COR-L47 (cell line): ENCODE data around the gene CTNNBIP1.

ENCODE experiments used
- DNase-seq: peaks from one replicate; lab custom pipeline; 2025; lab: John Stamatoyannopoulos, UW

CTNNBIP1 gene

GRCh38 chr1:9877962-9878361 is 32.1 kb downstream of the CTNNBIP1 start:
- peak; percentile 80 for DNase-seq

GRCh38 chr1:9875636-9876000 is 34.5 kb downstream of the CTNNBIP1 start:
- no peak for DNase-seq

GRCh38 chr1:9874959-9875635 is 35.0 kb downstream of the CTNNBIP1 start:
- DNase-seq: peak; percentile 72

GRCh38 chr1:9874412-9874811 is 35.7 kb downstream of the CTNNBIP1 start:
- no peak for DNase-seq

GRCh38 chr1:9873992-9874391 is 36.1 kb downstream of the CTNNBIP1 start:
- no peak for DNase-seq

- DNase-seq: no peak
Observed at GRCh38 chr1:9873385-9873784, 36.7 kb downstream of the CTNNBIP1 start.

GRCh38 chr1:9872430-9873165 is 37.5 kb downstream of the CTNNBIP1 start:
- DNase-seq: no peak

- no peak for DNase-seq
Observed at GRCh38 chr1:9871707-9872425, 38.2 kb downstream of the CTNNBIP1 start.

GRCh38 chr1:9871021-9871420 is 39.0 kb downstream of the CTNNBIP1 start:
- DNase-seq: no peak

- DNase-seq: no peak
Observed at GRCh38 chr1:9870572-9870971, 39.5 kb downstream of the CTNNBIP1 start.

- DNase-seq: no peak
Observed at GRCh38 chr1:9869831-9870251, 40.2 kb downstream of the CTNNBIP1 start.

- DNase-seq: no peak
Observed at GRCh38 chr1:9868244-9868590, 41.9 kb downstream of the CTNNBIP1 start.

GRCh38 chr1:9867408-9868243 is 42.4 kb downstream of the CTNNBIP1 start:
- DNase-seq: peak; percentile 59

- no peak for DNase-seq
Observed at GRCh38 chr1:9866836-9867235, 43.2 kb downstream of the CTNNBIP1 start.

GRCh38 chr1:9865724-9866123 is 44.3 kb downstream of the CTNNBIP1 start:
- DNase-seq: no peak

GRCh38 chr1:9863371-9863770 is 46.7 kb downstream of the CTNNBIP1 start:
- no peak for DNase-seq

- DNase-seq: no peak
Observed at GRCh38 chr1:9861360-9861759, 48.7 kb downstream of the CTNNBIP1 start.

- no peak for DNase-seq
Observed at GRCh38 chr1:9860887-9861286, 49.2 kb downstream of the CTNNBIP1 start.

- no peak for DNase-seq
Observed at GRCh38 chr1:9859281-9860014, 50.6 kb downstream of the CTNNBIP1 start.

- DNase-seq: no peak
Observed at GRCh38 chr1:9858293-9859035, 51.6 kb downstream of the CTNNBIP1 start.

- DNase-seq: no peak
Observed at GRCh38 chr1:9855186-9855585, 54.9 kb downstream of the CTNNBIP1 start.
